Natural killer cell (primary cell): ENCODE data around the gene DEFB129. TPM values are rescaled to one million over a fixed set of nuclear protein-coding genes. Genes with fewer than 3 reads are reported as not detected.

ENCODE experiments used
- ATAC-seq, 3 donors: fragments of 150-1000 bp in 2 of 3; fragments of 200-7000 bp in 1 of 3; cut with Tn5 transposase; 1 replicate in 1 of 3; 2 replicates in 2 of 3; pipeline ENCODE4 v1.10.0; 2021; ENCODE audit warnings: mild to moderate bottlenecking in 2 of 3, moderate library complexity in 2 of 3
- DNase-seq, 2 donors: peaks; one replicate each; pipeline versions ENCODE4 v3.0.0 to v3.0.0-alpha.2; 2013 to 2021; ENCODE audit warnings: mixed read lengths in 1 of 2
- H3K27ac ChIP-seq: one replicate; pipeline ENCODE4 v1.5.1; 2013; ENCODE audit warnings: mild to moderate bottlenecking, low read length
- H3K27me3 ChIP-seq: one replicate; pipeline ENCODE4 v1.6.1; 2013; ENCODE audit warnings: low read length; ENCODE audit not compliant: control insufficient read depth, insufficient read depth
- H3K36me3 ChIP-seq: one replicate; pipeline ENCODE4 v1.6.1; 2013; ENCODE audit warnings: low read length; ENCODE audit not compliant: control insufficient read depth, insufficient read depth
- H3K4me1 ChIP-seq: one replicate; pipeline ENCODE4 v1.6.1; 2013; ENCODE audit warnings: low read length; ENCODE audit not compliant: control insufficient read depth, insufficient read depth
- H3K4me3 ChIP-seq: one replicate; pipeline ENCODE4 v1.5.1; 2013; ENCODE audit warnings: low read length
- H3K9me3 ChIP-seq: one replicate; pipeline ENCODE4 v1.6.1; 2013; ENCODE audit warnings: low read length; ENCODE audit not compliant: control insufficient read depth, insufficient read depth
- H3K27ac Mint-ChIP-seq, 2 donors: one replicate each; pipeline ENCODE4 v1.8.0; 2022; ENCODE audit warnings: mild to moderate bottlenecking in 2 of 2, mixed read lengths in 2 of 2, moderate library complexity in 1 of 2
- H3K27me3 Mint-ChIP-seq, 2 donors: one replicate each; pipeline ENCODE4 v1.8.0; 2022; ENCODE audit warnings: low read depth in 2 of 2, mixed read lengths in 2 of 2
- H3K36me3 Mint-ChIP-seq: one replicate; pipeline ENCODE4 v1.8.0; 2022; ENCODE audit warnings: mixed read lengths
- H3K4me1 Mint-ChIP-seq, 2 donors: one replicate each; pipeline ENCODE4 v1.8.0; 2022; ENCODE audit warnings: mixed read lengths in 2 of 2
- H3K4me3 Mint-ChIP-seq: one replicate; pipeline ENCODE4 v1.8.0; 2022; ENCODE audit warnings: mild to moderate bottlenecking, moderate library complexity, mixed read lengths
- H3K9me3 Mint-ChIP-seq, 2 donors: one replicate each; pipeline ENCODE4 v1.8.0; 2022; ENCODE audit warnings: mixed read lengths in 2 of 2
- CTCF ChIP-seq: fragments of 200-600 bp; IDR thresholded peaks from one replicate; pipeline ENCODE4 v1.8.0; 2022; ENCODE audit warnings: antibody characterized with exemption
- WGBS: methylation state at CpG from one replicate; pipeline ENCODE4 v1.1.7; 2013; ENCODE audit warnings: missing lambda C conversion rate; ENCODE audit not compliant: insufficient coverage; 5-methylcytosine and 5-hydroxymethylcytosine counted together
- intact Hi-C: fragments of 100-400 bp; cut with micrococcal nuclease; formaldehyde crosslinking; loops from one replicate; pipeline ENCODE4 v1.14.2; 2022
- total RNA-seq, 4 donors: library from RNA; stranded (reverse); fragments of 120-200 nt in 1 of 4; gene quantifications; one replicate each; pipeline versions ENCODE4 v1.2.3 to v1.2.4, GENCODE V29; 2013 to 2022

Gene DEFB129
- total RNA-seq, 3 donors from 2014 or later (not counting 1 experiment from before 2014, with no cell fraction given), result not detected

GRCh38 chr20:276620-277495 lies 49.8 kb downstream of the DEFB129 start:
- Histone ChIP-seq H3K4me1 (no peaks in the 10 kb centered on the region), H3K27ac (no peak overlapping the region), H3K36me3 (no peaks in the 10 kb centered on the region), H3K27me3 (no peaks in the 10 kb centered on the region), H3K4me3 (no peak overlapping the region), H3K9me3 (no peaks in the 10 kb centered on the region)
- DNase-seq (no peak), ATAC-seq (no peak)
- Mint-ChIP-seq H3K27me3 (no peaks in the 10 kb centered on the region), H3K27ac (no peak overlapping the region), H3K36me3 (no peaks in the 10 kb centered on the region), H3K9me3 (no peaks in the 10 kb centered on the region), H3K4me1 (no peaks in the 10 kb centered on the region), H3K4me3 (no peak overlapping the region)
- no peak for TF ChIP-seq CTCF
- intact Hi-C loops, result no loop called here
- 91% methylated on average over 12 of the region's 12 CpGs for WGBS

- intact Hi-C loops, result no loop called here
- Histone ChIP-seq H3K4me3 (no peak overlapping the region), H3K36me3 (no peaks in the 10 kb centered on the region), H3K9me3 (no peaks in the 10 kb centered on the region), H3K27ac (no peak overlapping the region), H3K27me3 (no peaks in the 10 kb centered on the region), H3K4me1 (no peaks in the 10 kb centered on the region)
- Mint-ChIP-seq H3K27me3 (no peaks in the 10 kb centered on the region), H3K36me3 (no peaks in the 10 kb centered on the region), H3K4me1 (no peaks in the 10 kb centered on the region), H3K4me3 (no peak overlapping the region), H3K9me3 (no peaks in the 10 kb centered on the region), H3K27ac (no peak overlapping the region)
- ATAC-seq (no peak), DNase-seq (no peak)
- WGBS, result 79% methylated on average over 3 of the region's 3 CpGs
- no peak for TF ChIP-seq CTCF
These were observed 50.4 kb downstream of the DEFB129 start for GRCh38 chr20:277496-277781.

GRCh38 chr20:278181-278580 lies 51.1 kb downstream of the DEFB129 start:
- Histone ChIP-seq H3K4me3 (no peak overlapping the region), H3K4me1 (no peaks in the 10 kb centered on the region), H3K27me3 (no peaks in the 10 kb centered on the region), H3K36me3 (no peaks in the 10 kb centered on the region), H3K27ac (no peak overlapping the region), H3K9me3 (no peaks in the 10 kb centered on the region)
- intact Hi-C loops, result no loop called here
- no peak overlapping the region for H3K4me3 Mint-ChIP-seq
- H3K4me1 Mint-ChIP-seq, result no peaks in the 10 kb centered on the region
- ATAC-seq, result no peak
- DNase-seq, result no peak
- no peaks in the 10 kb centered on the region for H3K27me3 Mint-ChIP-seq
- H3K27ac Mint-ChIP-seq, result no peak overlapping the region
- TF ChIP-seq CTCF, result no peak
- no peaks in the 10 kb centered on the region for H3K9me3 Mint-ChIP-seq
- no peaks in the 10 kb centered on the region for H3K36me3 Mint-ChIP-seq
- 94% methylated on average over 5 of the region's 5 CpGs for WGBS
